K562 (cell line): ENCODE results near the gene C6orf62. TPM values are rescaled to one million over a fixed set of nuclear protein-coding genes. Genes with fewer than 3 reads are reported as not detected.
A peak's percentile ranks its signal among the peaks of the same experiment; 100 is the strongest.

ENCODE experiments used
- ATF3 ChIP-seq, 2 experiments: fragments of 450-650 bp in 1 of 2; sonication (generic) in 1 of 2; formaldehyde crosslinking in 1 of 2; IDR thresholded peaks in 1 of 2; conservative IDR thresholded peaks in 1 of 2; 2 replicates each; pipeline versions ENCODE4 v1.6.1 to v1.8.1; 2016 to 2023; ENCODE audit warnings: mild to moderate bottlenecking in 2 of 2, moderate library complexity in 2 of 2, inconsistent platforms in 1 of 2, missing genetic modification reagents in 1 of 2
- BCL6 ChIP-seq: fragments of 250-450 bp; sonication (Bioruptor Pico); IDR thresholded peaks from 2 replicates; pipeline ENCODE4 v1.4.0; 2020
- MCM2 ChIP-seq: fragments of 450-650 bp; IDR thresholded peaks from 2 replicates; pipeline ENCODE4 v1.6.1; 2017; ENCODE audit warnings: low read depth, mild to moderate bottlenecking
- MXI1 ChIP-seq: IDR thresholded peaks from 2 replicates; pipeline ENCODE4 v1.6.1; 2011; ENCODE audit warnings: low read depth, mild to moderate bottlenecking, improper control_type of control experiment, low read length
- NFE2 ChIP-seq: IDR thresholded peaks from 2 replicates; pipeline ENCODE4 v1.6.1; 2014; ENCODE audit warnings: antibody characterized with exemption, low read depth
- SMARCC2 ChIP-seq: fragments of 450-650 bp; IDR thresholded peaks from 2 replicates; pipeline ENCODE4 v1.6.1; 2017; ENCODE audit warnings: antibody characterized with exemption, moderate library complexity, mild to moderate bottlenecking, low read depth
- USF2 ChIP-seq: sonication (generic); formaldehyde crosslinking; IDR thresholded peaks from 2 replicates; pipeline ENCODE4 v1.5.0; 2020; ENCODE audit warnings: missing genetic modification reagents
- VEZF1 ChIP-seq: fragments of 200-800 bp; sonication (Bioruptor generic); IDR thresholded peaks from 2 replicates; pipeline ENCODE4 v1.6.1; 2017; ENCODE audit warnings: missing genetic modification characterization, missing compliant biosample characterization
- ZBTB11 ChIP-seq, 3 experiments: fragments of 200-800 bp in 1 of 3; fragments of 250-450 bp in 1 of 3; fragments of 450-650 bp in 1 of 3; sonication (Bioruptor Pico) in 1 of 3; sonication (Bioruptor generic) in 1 of 3; formaldehyde crosslinking in 1 of 3; IDR thresholded peaks; 2 replicates each; pipeline versions ENCODE4 v1.6.1 to v1.8.0; 2016 to 2022; ENCODE audit warnings: mild to moderate bottlenecking in 2 of 3, missing genetic modification characterization in 2 of 3, missing compliant biosample characterization in 1 of 3, moderate library complexity in 1 of 3
- ZNF23 ChIP-seq: fragments of 250-450 bp; sonication (Bioruptor Pico); IDR thresholded peaks from 2 replicates; pipeline ENCODE4 v1.4.0; 2020; ENCODE audit warnings: mild to moderate bottlenecking
- ZNF263 ChIP-seq: sonication (generic); formaldehyde crosslinking; IDR thresholded peaks from 2 replicates; pipeline ENCODE4 v1.8.0; 2022; ENCODE audit warnings: mild to moderate bottlenecking, missing genetic modification reagents, borderline replicate concordance
- ZNF644 ChIP-seq: fragments of 200-800 bp; sonication (Bioruptor generic); IDR thresholded peaks from 2 replicates; pipeline ENCODE4 v1.6.1; 2016; ENCODE audit warnings: low read depth, missing genetic modification characterization, missing compliant biosample characterization
- polyA plus RNA-seq, 8 experiments: library from polyadenylated mRNA; depleted of rRNA in 4 of 8; stranded (reverse) in 5 of 8; unstranded in 3 of 8; fragments of >200 nt; fragmentation: Nextera tagmentation in 2 of 8; fragmentation: Illumina TruSeq in 1 of 8; extraction: Ambion mirVana in 2 of 8; extraction: Trizol in 1 of 8; gene quantifications; 2 replicates each; pipeline versions ENCODE4 v1.2.1 to v1.2.3, GENCODE V29; 2011 to 2014; ENCODE audit warnings: inconsistent platforms in 1 of 8, missing spikeins in 1 of 8
- total RNA-seq, 7 experiments: library from RNA; depleted of rRNA in 6 of 7; stranded (reverse); fragments of >200 nt in 6 of 7; fragmentation: Illumina TruSeq in 2 of 7; extraction: Trizol in 2 of 7; gene quantifications; 2 replicates each; pipeline versions ENCODE4 v1.2.1 to v1.2.3, GENCODE V29; 2011 to 2021; ENCODE audit warnings: low replicate concordance in 1 of 7

C6orf62 gene
- total and polyA plus RNA-seq, 9 of the 15 experiments (the other 6 are each of a cell fraction or from before 2014, with no cell fraction given): 48.5 to 579 (median 111) TPM

GRCh38 chr6:24755279-24755678 lies 36.3 kb upstream of the C6orf62 start (continued):
- TF ChIP-seq MCM2 (no peak), ZBTB11 (CRISPR knock-in tag; IDR thresholded peaks at IDR 0.05) (0 out of 6 replicates have a peak, but pooled peaks of 1 of the 3 experiments have one; percentile 23), ATF3 (IDR thresholded peaks at IDR 0.05) (no peak), ATF3 (CRISPR knock-in tag; conservative IDR thresholded peaks at IDR 0.05) (no peak), BCL6 (CRISPR knock-in tag) (no peak), ZNF23 (CRISPR knock-in tag) (no peak), SMARCC2 (0 out of 2 replicates have a peak, but pooled peaks have one; percentile 26), USF2 (no peak), MXI1 (no peak), ZNF644 (peak; percentile 63; the same call in 1 of the 2 replicates), VEZF1 (CRISPR knock-in tag) (peak; percentile 36), NFE2 (peak; percentile 98), ZNF263 (CRISPR knock-in tag) (no peak)
- TF ChIP-seq, all 486 proteins: peak for 29
